Spinal cord (tissue), 10 donors: ENCODE measurements around the gene ASB7. TPM values are rescaled to one million over a fixed set of nuclear protein-coding genes. Genes with fewer than 3 reads are reported as not detected.

Experiments
- DNase-seq, 6 donors: peaks; one replicate each; pipeline versions ENCODE4 v3.0.0 to v3.0.0-alpha.2; 2013 to 2015; ENCODE audit warnings: low spot score in 6 of 6, low read depth in 4 of 6
- H3K27ac ChIP-seq: one replicate; pipeline ENCODE4 v1.5.1; 2013; ENCODE audit warnings: low read depth, low read length, control low read depth
- H3K27me3 ChIP-seq: one replicate; pipeline ENCODE4 v1.6.1; 2013; ENCODE audit warnings: low read length; ENCODE audit not compliant: control insufficient read depth, insufficient read depth
- H3K36me3 ChIP-seq: one replicate; pipeline ENCODE4 v1.6.1; 2013; ENCODE audit warnings: low read length; ENCODE audit not compliant: control insufficient read depth, insufficient read depth
- H3K4me1 ChIP-seq: one replicate; pipeline ENCODE4 v1.6.1; 2013; ENCODE audit warnings: low read length; ENCODE audit not compliant: control insufficient read depth, insufficient read depth
- H3K4me3 ChIP-seq: one replicate; pipeline ENCODE4 v1.5.1; 2013; ENCODE audit warnings: low read depth, low read length, control low read depth
- H3K9me3 ChIP-seq: one replicate; pipeline ENCODE4 v1.6.1; 2013; ENCODE audit warnings: low read length; ENCODE audit not compliant: control insufficient read depth, insufficient read depth
- WGBS: methylation state at CpG from one replicate; pipeline ENCODE4 v1.1.5; 2013; ENCODE audit warnings: missing lambda C conversion rate; ENCODE audit not compliant: insufficient coverage; 5-methylcytosine and 5-hydroxymethylcytosine counted together
- polyA plus RNA-seq, 2 donors: library from polyadenylated mRNA; unstranded; fragments of 120-200 nt; gene quantifications; one replicate each; pipeline ENCODE4 v1.2.1, GENCODE V29; 2013; ENCODE audit not compliant: insufficient read length in 2 of 2
- total RNA-seq, 2 donors: library from RNA; depleted of rRNA in 1 of 2; stranded (reverse); fragments of 120-200 nt in 1 of 2; fragments of >200 nt in 1 of 2; gene quantifications; one replicate each; pipeline versions ENCODE4 v1.2.3 to v1.2.4, GENCODE V29; 2013 to 2014
- donor health status: healthy.

Gene ASB7
- total and polyA plus RNA-seq, 4 donors = 7.7 to 13.8 (median 11.9) TPM

- Histone ChIP-seq H3K27ac (peak overlapping the region; percentile 3), H3K27me3 (peaks cover 5% of the 10 kb centered on the region), H3K9me3 (no peaks in the 10 kb centered on the region), H3K4me3 (no peak overlapping the region), H3K4me1 (peaks cover 21% of the 10 kb centered on the region), H3K36me3 (no peaks in the 10 kb centered on the region)
- WGBS = 45% methylated on average over 7 of the region's 13 CpGs
- DNase-seq = peak in 1 of 6 donors; percentile 57
Observed at GRCh38 chr15:100663086-100663914, 60.9 kb downstream of the ASB7 start.

- peaks cover 5% of the 10 kb centered on the region for H3K27me3 ChIP-seq
- H3K27ac ChIP-seq = peak overlapping the region; percentile 3
- WGBS = 61% methylated on average over 11 of the region's 11 CpGs
- DNase-seq = no peak
- H3K36me3 ChIP-seq = no peaks in the 10 kb centered on the region
- peaks cover 21% of the 10 kb centered on the region for H3K4me1 ChIP-seq
- no peak overlapping the region for H3K4me3 ChIP-seq
- no peaks in the 10 kb centered on the region for H3K9me3 ChIP-seq
Observed at GRCh38 chr15:100663915-100664281, 61.5 kb downstream of the ASB7 start.

DNA sequence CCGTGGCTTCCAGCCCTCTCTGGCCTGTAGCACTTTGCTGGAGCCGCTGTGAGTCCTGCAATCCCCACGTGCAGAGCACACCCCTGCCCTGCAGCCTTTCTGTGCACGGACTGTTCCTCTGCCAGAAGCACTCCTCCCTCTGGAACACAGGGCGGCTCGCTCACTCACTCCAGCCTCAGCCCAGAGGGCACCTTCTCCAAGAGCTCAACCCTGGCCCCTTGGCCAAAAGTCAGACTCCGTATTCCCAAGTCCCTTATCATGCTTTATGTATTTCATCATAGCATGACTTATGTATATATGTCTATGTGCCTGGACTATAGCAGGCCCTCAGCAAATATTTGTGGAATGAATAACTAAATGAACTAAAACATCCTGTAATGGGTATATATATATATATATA is 63.2 kb downstream of the ASB7 start:
- H3K27me3 ChIP-seq = peaks cover 5% of the 10 kb centered on the region
- DNase-seq = no peak
- 53% methylated on average over 6 of the region's 7 CpGs for WGBS

GRCh38 chr15:100667405-100668347 is 65.3 kb downstream of the ASB7 start:
- 49% methylated on average over 9 of the region's 20 CpGs for WGBS
- no peaks in the 10 kb centered on the region for H3K36me3 ChIP-seq
- no peak overlapping the region for H3K4me3 ChIP-seq
- H3K27me3 ChIP-seq = peaks cover 5% of the 10 kb centered on the region
- DNase-seq = peak in 3 of 6 donors; percentile 17 to 88 (median 62)
- no peaks in the 10 kb centered on the region for H3K9me3 ChIP-seq
- peak overlapping the region; percentile 49 for H3K27ac ChIP-seq
- peaks cover 14% of the 10 kb centered on the region for H3K4me1 ChIP-seq

More for the DNA sequence above, 63.2 kb downstream of the ASB7 start:
- Histone ChIP-seq H3K4me1 (peaks cover 21% of the 10 kb centered on the region), H3K27ac (no peak overlapping the region), H3K36me3 (no peaks in the 10 kb centered on the region), H3K9me3 (no peaks in the 10 kb centered on the region), H3K4me3 (no peak overlapping the region)

- no peaks in the 10 kb centered on the region for H3K9me3 ChIP-seq
- no peak for DNase-seq
- WGBS = 88% methylated on average over 3 of the region's 7 CpGs
- H3K4me3 ChIP-seq = no peak overlapping the region
- H3K27ac ChIP-seq = peak overlapping the region; percentile 49
- H3K27me3 ChIP-seq = no peaks in the 10 kb centered on the region
- no peaks in the 10 kb centered on the region for H3K36me3 ChIP-seq
- peaks cover 9% of the 10 kb centered on the region for H3K4me1 ChIP-seq
Observed at GRCh38 chr15:100668348-100668745, 66.0 kb downstream of the ASB7 start.

GRCh38 chr15:100669260-100669659 is 66.9 kb downstream of the ASB7 start:
- 79% methylated on average over 10 of the region's 15 CpGs for WGBS
- H3K4me1 ChIP-seq = peaks cover 6% of the 10 kb centered on the region
- no peaks in the 10 kb centered on the region for H3K36me3 ChIP-seq
- H3K4me3 ChIP-seq = no peak overlapping the region
- DNase-seq = no peak
- H3K27me3 ChIP-seq = no peaks in the 10 kb centered on the region
- no peaks in the 10 kb centered on the region for H3K9me3 ChIP-seq
- no peak overlapping the region for H3K27ac ChIP-seq

- Histone ChIP-seq H3K27ac (no peak overlapping the region), H3K4me3 (no peak overlapping the region), H3K9me3 (no peaks in the 10 kb centered on the region), H3K4me1 (peaks cover 4% of the 10 kb centered on the region), H3K36me3 (no peaks in the 10 kb centered on the region), H3K27me3 (no peaks in the 10 kb centered on the region)
- WGBS = 71% methylated on average over 7 of the region's 8 CpGs
- no peak for DNase-seq
Observed at GRCh38 chr15:100670505-100671021, 68.2 kb downstream of the ASB7 start.

DNA sequence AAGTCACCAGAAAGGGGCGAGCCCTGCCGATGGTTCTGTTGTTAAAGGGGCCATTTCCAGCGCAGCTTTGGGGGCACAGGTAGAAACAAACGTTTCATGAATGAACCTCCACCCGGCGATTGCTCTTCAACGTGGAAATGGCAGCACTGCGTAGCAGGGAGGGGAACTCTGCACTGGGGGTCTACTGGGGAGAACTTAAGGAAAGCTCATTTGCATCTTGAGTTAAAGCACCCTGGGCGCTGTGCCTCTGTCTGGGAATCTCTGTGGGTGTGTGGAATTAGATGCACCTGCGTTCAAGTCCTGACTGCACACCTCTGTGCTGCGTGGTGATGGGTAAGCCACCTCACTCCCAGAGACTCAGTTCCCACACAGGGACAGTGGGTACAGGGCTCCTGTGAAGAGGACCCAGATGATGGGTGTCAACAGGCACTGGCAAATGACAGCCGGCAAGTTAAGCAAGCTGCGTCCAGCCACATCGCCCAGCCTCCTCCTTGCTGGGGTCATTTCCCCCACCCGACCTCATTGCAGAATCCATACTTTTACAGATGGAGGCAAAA is 68.8 kb downstream of the ASB7 start:
- DNase-seq = no peak
- no peaks in the 10 kb centered on the region for H3K9me3 ChIP-seq
- no peak overlapping the region for H3K4me3 ChIP-seq
- H3K27me3 ChIP-seq = no peaks in the 10 kb centered on the region
- H3K4me1 ChIP-seq = peaks cover 3% of the 10 kb centered on the region
- WGBS = 94% methylated on average over 12 of the region's 15 CpGs
- H3K27ac ChIP-seq = no peak overlapping the region
- no peaks in the 10 kb centered on the region for H3K36me3 ChIP-seq

GRCh38 chr15:100671858-100672543 is 69.6 kb downstream of the ASB7 start:
- WGBS = 77% methylated on average over 11 of the region's 13 CpGs
- Histone ChIP-seq H3K9me3 (no peaks in the 10 kb centered on the region), H3K36me3 (no peaks in the 10 kb centered on the region), H3K4me1 (peaks cover 3% of the 10 kb centered on the region), H3K27ac (no peak overlapping the region), H3K4me3 (no peak overlapping the region), H3K27me3 (no peaks in the 10 kb centered on the region)
- DNase-seq = no peak
